HG03457 (cell line): ENCODE measurements around the gene SMIM45.

Source experiments
- ATAC-seq: cut with Tn5 transposase; IDR thresholded peaks from one replicate; pipeline ENCODE4 v1.9.1; 2021; ENCODE audit warnings: moderate number of reproducible peaks; ENCODE audit not compliant: unreplicated experiment

SMIM45 gene

GRCh38 chr22:41951898-41952474 is at the start of gene SMIM45:
SMIM45 (plus strand) TSS chr22:41952150.
- ATAC-seq: no peak

- ATAC-seq: no peak
Observed at GRCh38 chr22:41902932-41903421, 49.0 kb upstream of the SMIM45 start.

- no peak for ATAC-seq
Observed at GRCh38 chr22:41904450-41905410, 47.2 kb upstream of the SMIM45 start.

GRCh38 chr22:41905411-41906202 is 46.3 kb upstream of the SMIM45 start:
- no peak for ATAC-seq

GRCh38 chr22:41906822-41907221 is 45.1 kb upstream of the SMIM45 start:
- ATAC-seq: no peak

- no peak for ATAC-seq
Observed at GRCh38 chr22:41907436-41908401, 44.2 kb upstream of the SMIM45 start.

- no peak for ATAC-seq
Observed at GRCh38 chr22:41908411-41909309, 43.3 kb upstream of the SMIM45 start.

- no peak for ATAC-seq
Observed at GRCh38 chr22:41909310-41910049, 42.5 kb upstream of the SMIM45 start.

- no peak for ATAC-seq
Observed at GRCh38 chr22:41910050-41911000, 41.6 kb upstream of the SMIM45 start.

- no peak for ATAC-seq
Observed at GRCh38 chr22:41911001-41911611, 40.8 kb upstream of the SMIM45 start.

- no peak for ATAC-seq
Observed at GRCh38 chr22:41912338-41913039, 39.5 kb upstream of the SMIM45 start.

GRCh38 chr22:41913040-41913719 is 38.8 kb upstream of the SMIM45 start:
- no peak for ATAC-seq

- ATAC-seq: no peak
Observed at GRCh38 chr22:41913842-41914534, 38.0 kb upstream of the SMIM45 start.

GRCh38 chr22:41914611-41915034 is 37.3 kb upstream of the SMIM45 start:
- ATAC-seq: no peak
